T-helper 1 cell (primary cell): ENCODE data around the gene C2orf81.
"Not testable (repeated sequence)": the region's sequence is repeated elsewhere in the genome, so short reads cannot be mapped to it uniquely, and the experiment has no call there.

Experiments
- DNase-seq, 5 donors: peaks; one replicate each; pipeline ENCODE4 v3.0.0-alpha.2; 2012 to 2020
- total RNA-seq, 4 donors: gene quantifications; one replicate each; lab custom pipeline; 2026; lab: John Stamatoyannopoulos, UW

The C2orf81 gene
- 0.27 to 0.47 (median 0.31) reads per million in 4 donors for total RNA-seq

- DNase-seq, result peak; percentile 81 to 96 (median 86)
Measured at GRCh38 chr2:74421221-74421870, at the start of gene C2orf81, which contains the start of gene WDR54. C2orf81 (minus strand) TSS chr2:74421619; CDS start chr2:74421560, 59 bp downstream. WDR54 (plus strand) TSS chr2:74421730; CDS start chr2:74422154, 424 bp downstream.

GRCh38 chr2:74470742-74471141, 49.3 kb upstream of the C2orf81 start:
- not testable (repeated sequence) for DNase-seq

- DNase-seq, result no peak
Measured at GRCh38 chr2:74464406-74464805, 43.0 kb upstream of the C2orf81 start.

GRCh38 chr2:74462786-74463105, 41.3 kb upstream of the C2orf81 start:
- DNase-seq, result no peak

- no peak for DNase-seq
Measured at GRCh38 chr2:74462054-74462785, 40.8 kb upstream of the C2orf81 start.

- DNase-seq, result no peak
Measured at GRCh38 chr2:74461187-74462053, 40.0 kb upstream of the C2orf81 start.

- DNase-seq, result not testable (repeated sequence)
Measured at GRCh38 chr2:74460187-74460586, 38.8 kb upstream of the C2orf81 start.

- DNase-seq, result not testable (repeated sequence)
Measured at GRCh38 chr2:74459503-74460118, 38.2 kb upstream of the C2orf81 start.

- no peak for DNase-seq
Measured at GRCh38 chr2:74458938-74459363, 37.5 kb upstream of the C2orf81 start.

- DNase-seq, result peak; percentile 97 to 100 (median 99)
Measured at GRCh38 chr2:74458132-74458937, 36.9 kb upstream of the C2orf81 start, which contains the start of gene WBP1. WBP1 (plus strand) TSS chr2:74458438; CDS start chr2:74458603, 165 bp downstream.

GRCh38 chr2:74457549-74458131, 36.2 kb upstream of the C2orf81 start:
- peak; percentile 64 to 84 (median 71) for DNase-seq

- no peak for DNase-seq
Measured at GRCh38 chr2:74457129-74457548, 35.7 kb upstream of the C2orf81 start.

- peak; percentile 87 to 98 (median 93) for DNase-seq
Measured at GRCh38 chr2:74454654-74455511, 33.5 kb upstream of the C2orf81 start, which contains the start of gene INO80B. INO80B (plus strand) TSS chr2:74455087; CDS start chr2:74455117, 30 bp downstream.

GRCh38 chr2:74450570-74451190, 29.3 kb upstream of the C2orf81 start:
- DNase-seq, result no peak

- no peak for DNase-seq
Measured at GRCh38 chr2:74448771-74449170, 27.4 kb upstream of the C2orf81 start.

- DNase-seq, result no peak
Measured at GRCh38 chr2:74447230-74447999, 26.0 kb upstream of the C2orf81 start.

- DNase-seq, result no peak
Measured at GRCh38 chr2:74444498-74445318, 23.3 kb upstream of the C2orf81 start.
